Mesodermal cell (in vitro differentiated cells): ENCODE results near the gene RAB19.
"Not testable (repeated sequence)": the region's sequence is repeated elsewhere in the genome, so short reads cannot be mapped to it uniquely, and the experiment has no call there.

Experiments
- H3K27ac ChIP-seq: 2 replicates; pipeline ENCODE4 v1.7.0; 2013; ENCODE audit warnings: mild to moderate bottlenecking, low read depth, low read length, moderate library complexity; ENCODE audit not compliant: severe bottlenecking
- H3K36me3 ChIP-seq: 2 replicates; pipeline ENCODE4 v1.7.1; 2013; ENCODE audit warnings: mild to moderate bottlenecking, low read length, moderate library complexity; ENCODE audit not compliant: control insufficient read depth, insufficient read depth
- H3K4me1 ChIP-seq: one replicate; pipeline ENCODE4 v1.7.1; 2013; ENCODE audit warnings: mild to moderate bottlenecking, low read length; ENCODE audit not compliant: insufficient read depth, control insufficient read depth, poor library complexity, severe bottlenecking
- H3K4me3 ChIP-seq: 2 replicates; pipeline ENCODE4 v1.7.0; 2013; ENCODE audit warnings: low read length, control low read depth, mild to moderate bottlenecking; ENCODE audit not compliant: insufficient read depth, poor library complexity, severe bottlenecking; ENCODE audit errors: extremely low read depth
- H3K9me3 ChIP-seq: 2 replicates; pipeline ENCODE4 v1.7.1; 2013; ENCODE audit warnings: mild to moderate bottlenecking, low read length, moderate library complexity; ENCODE audit not compliant: control insufficient read depth
- WGBS, 2 experiments: methylation state at CpG; one replicate each; pipeline ENCODE4 v1.1.5; 2013; ENCODE audit warnings: missing lambda C conversion rate in 2 of 2; ENCODE audit not compliant: insufficient coverage in 2 of 2; 5-methylcytosine and 5-hydroxymethylcytosine counted together

Gene RAB19

DNA sequence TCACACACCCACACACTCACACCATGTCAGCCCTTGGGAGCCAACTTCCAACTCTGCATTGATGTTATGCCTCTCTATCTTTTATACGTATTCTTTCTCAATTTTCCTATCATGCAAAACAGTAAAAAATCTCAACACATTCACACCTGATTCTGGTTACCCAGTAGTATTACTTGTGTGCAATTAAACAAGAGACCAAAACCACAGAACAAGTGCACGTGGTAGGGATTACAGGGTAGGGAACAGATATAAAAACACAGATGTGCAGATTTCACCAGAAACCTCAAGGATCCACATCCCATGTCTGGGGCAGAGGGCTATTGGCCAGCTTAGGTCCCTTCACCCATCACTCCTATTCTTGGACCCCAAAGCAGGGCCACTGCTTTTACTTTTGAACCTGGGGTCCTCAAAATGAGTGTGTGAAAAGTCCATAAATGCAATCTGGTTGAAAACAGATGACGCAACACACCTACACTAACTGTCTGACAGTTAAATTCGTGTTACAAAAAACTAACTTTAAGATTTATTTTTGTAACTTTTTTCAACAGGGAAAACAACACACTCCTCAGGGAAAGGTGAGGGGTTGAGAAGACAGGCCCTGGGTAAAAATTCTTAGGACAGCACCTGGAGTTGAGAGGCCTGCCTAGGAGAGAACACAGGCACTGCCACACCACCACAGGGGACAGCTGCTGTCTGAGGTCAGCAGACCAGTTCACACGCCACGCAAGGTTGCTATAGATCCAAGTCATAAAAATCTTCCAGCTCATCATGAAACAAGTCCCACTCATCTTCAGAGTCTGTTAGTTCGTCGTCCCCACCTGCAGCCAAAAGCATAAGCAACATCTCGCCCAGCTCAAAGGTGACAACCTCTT, 50.2 kb downstream of the RAB19 start:
- not testable (repeated sequence) for H3K4me3 ChIP-seq, H3K4me1 ChIP-seq, H3K9me3 ChIP-seq, H3K27ac ChIP-seq
- peaks cover 62% of the 10 kb centered on the region for H3K36me3 ChIP-seq
- 100% methylated on average over 3 to 4 of the region's 9 CpGs for WGBS, 2 experiments

DNA sequence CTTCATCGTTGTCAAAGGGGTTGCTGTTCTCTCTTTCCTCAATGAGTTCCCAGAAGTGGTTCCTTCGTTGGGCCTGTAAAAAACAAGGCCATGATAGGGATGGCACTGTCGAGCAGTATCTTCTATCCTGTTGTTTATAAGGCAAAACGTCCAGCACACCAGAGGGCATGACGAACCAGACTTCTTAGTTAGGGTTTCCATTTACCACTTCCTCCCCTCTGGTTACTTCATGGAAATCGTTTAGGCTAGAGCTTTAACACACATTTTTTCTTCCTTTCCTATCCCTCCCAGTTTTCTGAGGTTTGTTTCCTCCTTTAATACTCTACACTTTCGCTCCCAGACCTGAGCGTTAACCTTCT, 50.8 kb downstream of the RAB19 start:
- peaks cover 67% of the 10 kb centered on the region for H3K36me3 ChIP-seq
- no peak overlapping the region for H3K27ac ChIP-seq
- H3K9me3 ChIP-seq = no peaks in the 10 kb centered on the region
- H3K4me3 ChIP-seq = no peak overlapping the region
- WGBS, 2 experiments = 87 to 92% methylated on average over 8 of the region's 8 CpGs
- H3K4me1 ChIP-seq = no peaks in the 10 kb centered on the region

DNA sequence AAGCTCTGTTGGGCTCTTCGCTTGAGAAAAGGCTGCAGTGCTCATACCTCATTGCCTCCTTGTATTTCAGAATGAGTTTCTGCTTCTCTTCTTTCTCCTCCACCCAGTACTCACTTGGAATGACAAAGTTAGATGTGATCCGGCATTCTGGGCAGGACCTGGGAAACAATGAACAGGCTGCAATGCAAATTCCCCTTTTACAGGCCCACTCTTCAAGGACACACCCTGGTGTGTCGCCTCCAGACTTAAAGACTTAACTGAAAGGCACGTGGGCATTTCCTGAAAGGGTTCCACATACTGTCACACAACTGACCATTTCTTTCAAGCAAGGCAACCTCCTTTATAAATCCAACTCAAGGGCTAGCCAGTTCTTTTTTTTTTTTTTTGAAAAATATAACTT, 51.9 kb downstream of the RAB19 start:
- H3K9me3 ChIP-seq = no peaks in the 10 kb centered on the region
- 50 to 61% methylated on average over 2 to 3 of the region's 4 CpGs for WGBS, 2 experiments
- no peak overlapping the region for H3K4me3 ChIP-seq

DNA sequence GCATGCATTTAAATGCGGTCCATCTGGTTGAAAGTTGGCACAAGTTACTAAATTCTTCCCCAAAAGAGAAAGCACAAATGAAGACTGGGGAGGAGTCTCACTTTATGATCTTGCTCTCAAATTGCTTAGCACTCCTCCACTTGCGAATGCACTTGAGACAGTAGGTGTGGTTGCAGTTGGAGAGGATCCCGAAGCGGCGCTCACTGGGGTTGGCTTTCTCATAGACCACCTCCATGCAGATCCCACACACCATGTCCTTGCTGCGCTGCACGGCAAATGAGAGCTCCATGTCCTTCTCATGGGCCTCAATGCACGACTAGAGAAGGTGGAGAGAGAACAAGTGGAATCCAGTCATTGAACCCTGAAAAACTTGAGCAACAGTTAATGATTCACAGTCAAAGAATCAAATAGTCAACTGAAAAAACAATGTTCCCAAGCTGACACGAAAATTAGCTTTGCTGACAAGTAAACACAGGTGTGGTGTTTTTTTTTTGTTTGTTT, 52.7 kb downstream of the RAB19 start:
- H3K9me3 ChIP-seq = no peaks in the 10 kb centered on the region
- H3K4me3 ChIP-seq = no peak overlapping the region
- H3K27ac ChIP-seq = no peak overlapping the region
- peaks cover 82% of the 10 kb centered on the region for H3K36me3 ChIP-seq
- 97 to 100% methylated on average over 2 to 5 of the region's 9 CpGs for WGBS, 2 experiments
- H3K4me1 ChIP-seq = no peaks in the 10 kb centered on the region

More for the DNA sequence above, 51.9 kb downstream of the RAB19 start:
- Histone ChIP-seq H3K36me3 (peaks cover 74% of the 10 kb centered on the region), H3K4me1 (no peaks in the 10 kb centered on the region), H3K27ac (no peak overlapping the region)

DNA sequence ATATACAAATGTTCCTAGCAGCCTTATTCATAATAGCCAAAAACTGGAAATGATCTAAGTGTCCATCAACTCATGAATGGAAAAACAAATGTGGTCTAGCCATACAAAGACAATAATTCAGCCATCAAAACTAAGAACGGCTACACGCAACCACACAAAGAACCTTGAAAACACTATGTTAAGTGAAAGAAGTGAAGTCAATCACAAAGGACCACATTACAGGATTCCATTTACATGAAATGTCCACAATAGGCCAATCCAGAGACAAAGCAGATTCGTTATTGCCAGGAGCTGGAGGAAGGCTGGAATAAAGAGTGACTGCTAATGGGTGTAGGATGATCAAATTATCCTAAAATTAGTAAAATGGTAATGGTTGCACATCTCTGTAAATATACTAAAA, 54.3 kb downstream of the RAB19 start:
- H3K27ac ChIP-seq = no peak overlapping the region
- H3K36me3 ChIP-seq = peaks cover 85% of the 10 kb centered on the region
- no CpG with 5 or more reads among the region's 3 CpGs for WGBS, 2 experiments
- no peaks in the 10 kb centered on the region for H3K9me3 ChIP-seq
- H3K4me3 ChIP-seq = no peak overlapping the region
- H3K4me1 ChIP-seq = no peaks in the 10 kb centered on the region

DNA sequence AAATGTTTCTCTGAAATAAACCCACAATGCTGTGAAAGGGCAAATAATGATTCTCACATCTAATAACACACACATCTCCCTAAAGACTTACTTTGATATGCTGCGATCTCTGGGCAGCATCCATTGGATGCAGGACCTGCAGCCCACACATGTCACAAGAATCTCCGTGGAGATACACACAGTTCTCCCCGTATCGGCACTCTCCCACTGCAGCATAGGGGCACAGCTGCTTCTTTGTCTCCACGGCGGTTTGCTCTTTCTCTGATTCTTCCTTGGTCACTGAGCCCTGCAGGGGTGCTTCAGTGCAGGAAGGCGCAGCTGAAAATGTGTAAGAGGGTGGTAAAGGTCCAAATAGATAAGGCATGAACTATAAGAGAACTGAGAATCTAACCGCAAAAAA, 55.1 kb downstream of the RAB19 start:
- WGBS, 2 experiments = 64 to 86% methylated on average over 3 to 6 of the region's 8 CpGs
- no peak overlapping the region for H3K4me3 ChIP-seq
- H3K27ac ChIP-seq = no peak overlapping the region
- peaks cover 84% of the 10 kb centered on the region for H3K36me3 ChIP-seq
- H3K9me3 ChIP-seq = no peaks in the 10 kb centered on the region
- no peaks in the 10 kb centered on the region for H3K4me1 ChIP-seq

DNA sequence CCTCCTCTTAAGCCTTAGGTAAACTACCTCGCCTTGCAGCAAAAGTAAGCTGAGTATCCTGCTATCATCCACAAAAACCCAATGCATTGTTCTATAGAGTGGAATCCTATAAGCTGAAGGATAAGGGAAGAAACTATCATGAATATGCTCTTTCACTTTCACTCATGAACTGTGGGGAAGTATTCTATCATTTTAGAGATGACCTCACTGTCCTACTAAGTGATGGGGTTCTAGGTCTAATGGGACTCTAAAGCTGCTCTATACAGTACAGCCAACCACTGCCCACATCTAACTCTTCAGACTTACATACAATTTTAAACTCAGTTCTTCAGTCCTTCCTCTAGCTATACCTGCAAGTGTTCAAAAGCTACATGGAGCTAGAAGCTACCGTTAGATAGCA, 59.3 kb downstream of the RAB19 start:
- peaks cover 85% of the 10 kb centered on the region for H3K36me3 ChIP-seq
- no peaks in the 10 kb centered on the region for H3K4me1 ChIP-seq
- H3K4me3 ChIP-seq = no peak overlapping the region
- H3K9me3 ChIP-seq = no peaks in the 10 kb centered on the region
- 100% methylated on average over 1 of the region's 2 CpGs for WGBS, 2 experiments
- H3K27ac ChIP-seq = no peak overlapping the region

DNA sequence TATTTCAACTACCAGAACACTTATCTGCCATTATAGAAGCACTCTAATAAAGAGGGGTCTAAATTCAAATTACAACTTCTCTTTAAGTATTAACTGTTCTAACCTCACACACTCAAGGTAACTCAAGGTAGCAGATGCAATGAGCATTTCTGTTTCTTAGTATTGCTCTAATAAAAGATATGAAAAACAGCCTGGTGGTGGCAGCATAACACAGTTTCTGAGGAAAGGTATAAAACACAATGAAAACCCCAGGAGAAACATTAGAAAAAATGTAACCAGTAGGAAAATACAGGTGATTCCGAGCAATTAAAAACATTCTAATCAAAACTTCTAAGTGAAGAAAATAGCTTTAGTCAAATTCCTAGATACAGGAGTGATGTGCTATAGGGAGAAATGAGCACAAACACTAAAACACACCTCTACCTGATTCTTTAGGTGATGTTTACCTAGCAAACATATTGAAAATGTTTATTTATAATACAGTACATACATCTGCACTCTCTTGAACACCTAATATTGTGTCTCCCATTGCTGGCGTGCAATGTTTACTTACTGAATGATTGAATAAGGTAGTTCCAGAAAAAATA, 72.0 kb downstream of the RAB19 start:
- Histone ChIP-seq H3K27ac (no peak overlapping the region), H3K9me3 (no peaks in the 10 kb centered on the region), H3K4me3 (no peak overlapping the region), H3K4me1 (peaks cover 3% of the 10 kb centered on the region), H3K36me3 (peaks cover 17% of the 10 kb centered on the region)
- WGBS, 2 experiments = no CpG with 5 or more reads among the region's 2 CpGs

DNA sequence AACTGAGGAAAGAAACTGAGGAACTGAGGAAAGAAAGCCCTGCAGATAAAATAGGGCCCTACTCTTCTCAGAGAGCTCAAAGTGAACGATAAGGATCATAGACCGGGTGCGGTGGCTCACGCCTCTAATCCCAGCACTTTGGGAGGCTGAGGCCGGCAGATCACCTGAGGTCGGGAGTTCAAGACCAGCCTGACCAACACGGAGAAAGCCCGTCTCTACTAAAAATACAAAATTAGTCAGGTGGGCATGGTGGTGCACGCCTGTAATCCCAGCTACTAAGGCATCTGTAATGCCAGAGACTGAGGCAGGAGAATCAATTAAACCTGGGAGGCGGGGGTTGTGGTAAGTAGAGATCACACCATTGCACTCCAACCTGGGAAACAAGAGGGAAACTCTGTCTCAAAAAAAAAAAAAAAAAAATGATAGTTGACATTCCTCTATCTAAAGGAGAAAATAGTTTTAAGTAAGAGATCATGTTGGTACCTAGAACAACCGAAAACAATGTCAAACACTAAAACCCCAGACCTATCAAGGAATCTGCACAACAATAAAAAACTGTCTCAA, 72.9 kb downstream of the RAB19 start:
- H3K27ac ChIP-seq = no peak overlapping the region
- peaks cover 8% of the 10 kb centered on the region for H3K36me3 ChIP-seq
- H3K9me3 ChIP-seq = no peaks in the 10 kb centered on the region
- WGBS, 2 experiments = 88 to 92% methylated on average over 8 to 10 of the region's 11 CpGs
- peak overlapping the region; percentile 95 for H3K4me3 ChIP-seq
- peaks cover 3% of the 10 kb centered on the region for H3K4me1 ChIP-seq
